ENCODE data around the gene EML3. TPM values are rescaled to one million over a fixed set of nuclear protein-coding genes. Genes with fewer than 3 reads are reported as not detected.

Gene EML3
- total and polyA plus RNA-seq, 2 of the 13 experiments (the other 11 are each of a cell fraction or from before 2014, with no cell fraction given) = 10.6 to 12.3 TPM

GRCh38 chr11:62611705-62612365 lies 740 bp downstream of the EML3 start (continued):
- TF ChIP-seq SMARCC2 (IDR thresholded peaks at IDR 0.05) (no peak), NR2C2 (CRISPR knock-in tag; IDR thresholded peaks at IDR 0.05; ENCODE audit: borderline replicate concordance) (no peak), PTBP1 (IDR thresholded peaks at IDR 0.05; ENCODE audit: low read depth, low read length, poor library complexity, severe bottlenecking) (no peak), ZMYM3 (CRISPR knock-in tag; IDR thresholded peaks at IDR 0.05) (peak; percentile 82), ZFP36 (IDR thresholded peaks at IDR 0.05; ENCODE audit: borderline replicate concordance, low read depth, low read length, partially characterized antibody) (peak; percentile 21), TFDP2 (CRISPR knock-in tag; IDR thresholded peaks at IDR 0.05) (no peak), HMGXB4 (CRISPR knock-in tag; IDR thresholded peaks at IDR 0.05; ENCODE audit: borderline replicate concordance in 1 of 2, low read depth in 1 of 2) (peak in 1 of 2 experiments; percentile 40; a peak in 1 of 4 replicates), ZNF44 (CRISPR knock-in tag; IDR thresholded peaks at IDR 0.05) (no peak), SAP130 (CRISPR knock-in tag; IDR thresholded peaks at IDR 0.05; ENCODE audit: low read depth) (peak; percentile 39), KLF12 (CRISPR knock-in tag; IDR thresholded peaks at IDR 0.05; ENCODE audit: borderline replicate concordance) (no peak), ZNF577 (CRISPR knock-in tag; IDR thresholded peaks at IDR 0.05; ENCODE audit: borderline replicate concordance, low read depth) (no peak), ZSCAN29 (CRISPR knock-in tag; conservative IDR thresholded peaks at IDR 0.05) (0 out of 2 replicates have a peak, but pooled peaks have one; percentile 20), BRF2 (CRISPR knock-in tag; IDR thresholded peaks at IDR 0.05) (no peak), ZNF431 (CRISPR knock-in tag; IDR thresholded peaks at IDR 0.05; ENCODE audit: borderline replicate concordance, low read depth) (no peak), SSRP1 (CRISPR knock-in tag; IDR thresholded peaks at IDR 0.05) (no peak), BHLHE40 (IDR thresholded peaks at IDR 0.05; ENCODE audit: low read length) (no peak), ZNF556 (CRISPR knock-in tag; IDR thresholded peaks at IDR 0.05; ENCODE audit: borderline replicate concordance) (no peak), ZNF282 (IDR thresholded peaks at IDR 0.05; ENCODE audit: partially characterized antibody) (no peak), ZNF572 (CRISPR knock-in tag; IDR thresholded peaks at IDR 0.05) (no peak), POLR2AphosphoS2 (IDR thresholded peaks at IDR 0.05; ENCODE audit: low read depth, low read length) (no peak), PAXIP1 (CRISPR knock-in tag; conservative IDR thresholded peaks at IDR 0.05) (no peak)

Data from HepG2 (cell line).